Measurements from ENCODE around the gene NHEJ1. TPM values are rescaled to one million over a fixed set of nuclear protein-coding genes. Genes with fewer than 3 reads are reported as not detected.

The NHEJ1 gene
- total and polyA plus RNA-seq, 2 of the 13 experiments (the other 11 are each of a cell fraction or from before 2014, with no cell fraction given): 30.0 to 30.7 TPM

- WGBS (ENCODE audit: low lambda C conversion rate): 8% methylated on average over 1 of the region's 1 CpG
- peaks cover 4 to 54% of the 10 kb centered on the region in 2 experiments; a peak in 4 of 5 replicates for H3K27me3 ChIP-seq (ENCODE audit: control insufficient read depth in 1 of 2, insufficient read depth in 2 of 2, low read length in 2 of 2)
- ChIA-PET CTCF (ENCODE audit: low intra/inter-chr PET ratio, low total read pairs) (no interaction called here), POLR2A (no interaction called here)
- H3K27ac ChIP-seq (ENCODE audit: extremely low read length, insufficient read depth, low read length): no peak overlapping the region
- peaks cover 19% of the 10 kb centered on the region for H3K4me1 ChIP-seq (ENCODE audit: insufficient read depth, low read length)
- DNase-seq (ENCODE audit: low spot score) (no peak), FAIRE-seq (no peak), ATAC-seq (no peak)
- H3K4me2 ChIP-seq (ENCODE audit: low read depth, low read length): no peak overlapping the region
- no peak overlapping the region for H2AFZ ChIP-seq (ENCODE audit: low read length)
- no peak overlapping the region for H3K9ac ChIP-seq (ENCODE audit: insufficient read depth, low read depth, low read length)
- intact Hi-C loops (cut with micrococcal nuclease; ENCODE audit: unreplicated experiment) (no loop called here), in situ Hi-C loops (cut with HindIII; ENCODE audit: extremely low pct_ligation_motif_present, low pct_unique_long_range_greater_than_20kb) (no loop called here)
- TF ChIP-seq SOX13 (IDR thresholded peaks at IDR 0.05): no peak
- no peak for TF ChIP-seq SOX13 (CRISPR knock-in tag; conservative IDR thresholded peaks at IDR 0.05 in 1 of 2, IDR thresholded peaks at IDR 0.05 in 1 of 2)
- TF ChIP-seq DNMT3B (CRISPR knock-in tag; conservative IDR thresholded peaks at IDR 0.05): no peak
- no peak for TF ChIP-seq ZBTB3 (CRISPR knock-in tag; IDR thresholded peaks at IDR 0.05; ENCODE audit: borderline replicate concordance, low read depth)
- TF ChIP-seq ZNF513 (CRISPR knock-in tag; conservative IDR thresholded peaks at IDR 0.05): no peak
- TF ChIP-seq, protein P1, sequence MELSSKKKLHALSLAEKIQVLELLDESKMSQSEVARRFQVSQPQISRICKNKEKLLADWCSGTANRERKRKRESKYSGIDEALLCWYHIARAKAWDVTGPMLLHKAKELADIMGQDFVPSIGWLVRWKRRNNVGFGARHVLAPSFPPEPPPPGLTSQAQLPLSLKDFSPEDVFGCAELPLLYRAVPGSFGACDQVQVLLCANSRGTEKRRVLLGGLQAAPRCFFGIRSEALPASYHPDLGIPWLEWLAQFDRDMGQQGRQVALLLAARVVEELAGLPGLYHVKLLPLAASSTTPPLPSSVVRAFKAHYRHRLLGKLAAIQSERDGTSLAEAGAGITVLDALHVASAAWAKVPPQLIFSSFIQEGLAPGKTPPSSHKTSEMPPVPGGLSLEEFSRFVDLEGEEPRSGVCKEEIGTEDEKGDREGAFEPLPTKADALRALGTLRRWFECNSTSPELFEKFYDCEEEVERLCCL (CRISPR knock-in tag; IDR thresholded peaks at IDR 0.05; ENCODE audit: borderline replicate concordance): no peak
- no peak for TF ChIP-seq SNRNP70 (IDR thresholded peaks at IDR 0.05; ENCODE audit: low read depth, low read length)
- TF ChIP-seq SAFB2 (CRISPR knock-in tag; IDR thresholded peaks at IDR 0.05; ENCODE audit: borderline replicate concordance, low read depth): no peak
- TF ChIP-seq ZNF652 (CRISPR knock-in tag; IDR thresholded peaks at IDR 0.05; ENCODE audit: borderline replicate concordance, low read depth): no peak
- TF ChIP-seq UBTF (CRISPR knock-in tag; IDR thresholded peaks at IDR 0.05): no peak
- no peak for TF ChIP-seq JDP2 (CRISPR knock-in tag; IDR thresholded peaks at IDR 0.05; ENCODE audit: borderline replicate concordance)
- TF ChIP-seq, protein P2, sequence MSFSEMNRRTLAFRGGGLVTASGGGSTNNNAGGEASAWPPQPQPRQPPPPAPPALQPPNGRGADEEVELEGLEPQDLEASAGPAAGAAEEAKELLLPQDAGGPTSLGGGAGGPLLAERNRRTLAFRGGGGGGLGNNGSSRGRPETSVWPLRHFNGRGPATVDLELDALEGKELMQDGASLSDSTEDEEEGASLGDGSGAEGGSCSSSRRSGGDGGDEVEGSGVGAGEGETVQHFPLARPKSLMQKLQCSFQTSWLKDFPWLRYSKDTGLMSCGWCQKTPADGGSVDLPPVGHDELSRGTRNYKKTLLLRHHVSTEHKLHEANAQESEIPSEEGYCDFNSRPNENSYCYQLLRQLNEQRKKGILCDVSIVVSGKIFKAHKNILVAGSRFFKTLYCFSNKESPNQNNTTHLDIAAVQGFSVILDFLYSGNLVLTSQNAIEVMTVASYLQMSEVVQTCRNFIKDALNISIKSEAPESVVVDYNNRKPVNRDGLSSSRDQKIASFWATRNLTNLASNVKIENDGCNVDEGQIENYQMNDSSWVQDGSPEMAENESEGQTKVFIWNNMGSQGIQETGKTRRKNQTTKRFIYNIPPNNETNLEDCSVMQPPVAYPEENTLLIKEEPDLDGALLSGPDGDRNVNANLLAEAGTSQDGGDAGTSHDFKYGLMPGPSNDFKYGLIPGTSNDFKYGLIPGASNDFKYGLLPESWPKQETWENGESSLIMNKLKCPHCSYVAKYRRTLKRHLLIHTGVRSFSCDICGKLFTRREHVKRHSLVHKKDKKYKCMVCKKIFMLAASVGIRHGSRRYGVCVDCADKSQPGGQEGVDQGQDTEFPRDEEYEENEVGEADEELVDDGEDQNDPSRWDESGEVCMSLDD (CRISPR knock-in tag; IDR thresholded peaks at IDR 0.05; ENCODE audit: borderline replicate concordance): no peak
- TF ChIP-seq ZNF746 (CRISPR knock-in tag; IDR thresholded peaks at IDR 0.05): no peak
- TF ChIP-seq KDM2A (CRISPR knock-in tag; IDR thresholded peaks at IDR 0.05; ENCODE audit: borderline replicate concordance, low read depth): no peak
- TF ChIP-seq HOXA9 (CRISPR knock-in tag; IDR thresholded peaks at IDR 0.05; ENCODE audit: borderline replicate concordance): no peak
- no TSS peak for BruUV-seq (replicated peaks)
- no peaks in the 10 kb centered on the region for H3K9me3 ChIP-seq (ENCODE audit: low read length)
- no peaks in the 10 kb centered on the region for H3K79me2 ChIP-seq (ENCODE audit: insufficient read depth, low read length)
- H3K4me3 ChIP-seq (replicated peaks in 1 of 3; ENCODE audit: insufficient read depth in 1 of 3, low read depth in 2 of 3, low read length in 3 of 3): no peak overlapping the region
- no peaks in the 10 kb centered on the region; the same call in 1 of the 2 replicates for H4K20me1 ChIP-seq (ENCODE audit: insufficient read depth, low read length)
- H3K36me3 ChIP-seq (replicated peaks in 1 of 2; ENCODE audit: control insufficient read depth in 1 of 2, insufficient read depth in 2 of 2, low read length in 2 of 2): no peaks in the 10 kb centered on the region
Observed at GRCh38 chr2:219065484-219065883, 95.1 kb downstream of the NHEJ1 start.

Data from HepG2 (cell line).